GM13976 (cell line): ENCODE measurements around the gene LYRM4.

Source experiments
- DNase-seq: peaks from one replicate; pipeline ENCODE4 v3.0.0; 2012; ENCODE audit warnings: low spot score
- CTCF ChIP-seq: IDR thresholded peaks from 2 replicates; pipeline ENCODE4 v1.5.1; 2012; ENCODE audit warnings: borderline replicate concordance, mild to moderate bottlenecking; ENCODE audit not compliant: insufficient read depth; ENCODE audit errors: extremely low read depth, missing control alignments, control extremely low read depth
- in situ Hi-C: fragments of 300-500 bp; cut with MboI; formaldehyde crosslinking; loops from one replicate; pipeline ENCODE4 v1.12.0; 2022; ENCODE audit warnings: low sequenced_read_pairs, mixed read lengths, inconsistent platforms; ENCODE audit not compliant: unreplicated experiment

Gene LYRM4

GRCh38 chr6:5109436-5109835 lies 151.3 kb downstream of the LYRM4 start:
- DNase-seq, result no peak
- in situ Hi-C loops, result no loop called here
- TF ChIP-seq CTCF, result no peak

- no peak for TF ChIP-seq CTCF
- in situ Hi-C loops, result no loop called here
Measured at GRCh38 chr6:5108536-5109150, 152.1 kb downstream of the LYRM4 start.

GRCh38 chr6:5108068-5108467 lies 152.7 kb downstream of the LYRM4 start:
- in situ Hi-C loops, result no loop called here
- DNase-seq, result no peak
- TF ChIP-seq CTCF, result no peak

More at GRCh38 chr6:5108536-5109150, 152.1 kb downstream of the LYRM4 start:
- no peak for DNase-seq

GRCh38 chr6:5107341-5107740 lies 153.4 kb downstream of the LYRM4 start:
- TF ChIP-seq CTCF, result no peak
- no peak for DNase-seq
- in situ Hi-C loops, result no loop called here

- TF ChIP-seq CTCF, result no peak
- DNase-seq, result no peak
- in situ Hi-C loops, result no loop called here
Measured at GRCh38 chr6:5105146-5105545, 155.6 kb downstream of the LYRM4 start.

- no peak for DNase-seq
- TF ChIP-seq CTCF, result no peak
- in situ Hi-C loops, result no loop called here
Measured at GRCh38 chr6:5104667-5105066, 156.1 kb downstream of the LYRM4 start.
